ENCODE results near the gene SNAP29.

GRCh38 chr22:20877715-20878114 lies 18.9 kb downstream of the SNAP29 start:
- TF ChIP-seq POLR2AphosphoS5 (IDR thresholded peaks at IDR 0.05; ENCODE audit: borderline replicate concordance, low read depth, low read length) (no peak), EZH2 (IDR thresholded peaks at IDR 0.05) (no peak), FOXP2 (optimal IDR thresholded peaks at IDR 0.05; ENCODE audit: control extremely low read depth, extremely low read length, insufficient read depth) (no peak)

Measured in SK-N-MC (cell line).